ENCODE measurements around the gene CRIP2.

Gene CRIP2

DNA sequence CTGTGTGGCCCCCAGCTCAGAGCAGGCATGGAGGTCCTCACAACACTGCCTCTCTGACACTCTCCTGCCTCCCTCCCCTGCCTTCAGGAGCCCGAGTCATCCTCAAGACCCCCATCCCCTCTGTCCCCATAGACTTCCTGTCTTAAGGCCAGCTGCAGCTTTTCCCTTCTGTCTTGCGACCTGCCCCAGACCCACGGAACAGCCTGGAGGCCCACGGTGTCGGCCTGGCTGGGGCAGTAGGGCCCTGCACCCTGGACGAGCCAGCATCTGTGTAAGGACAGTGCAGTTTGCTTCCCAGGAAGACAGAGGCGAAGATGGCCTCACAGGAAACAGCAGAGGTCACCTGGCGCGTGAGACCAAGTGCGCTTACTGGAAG is 26.1 kb downstream of the CRIP2 start:
- DNase-seq, result no peak

GRCh38 chr14:105501504-105502291 is 27.1 kb downstream of the CRIP2 start:
- no peak for DNase-seq

GRCh38 chr14:105502446-105503295 is 28.1 kb downstream of the CRIP2 start:
- no peak for DNase-seq

DNA sequence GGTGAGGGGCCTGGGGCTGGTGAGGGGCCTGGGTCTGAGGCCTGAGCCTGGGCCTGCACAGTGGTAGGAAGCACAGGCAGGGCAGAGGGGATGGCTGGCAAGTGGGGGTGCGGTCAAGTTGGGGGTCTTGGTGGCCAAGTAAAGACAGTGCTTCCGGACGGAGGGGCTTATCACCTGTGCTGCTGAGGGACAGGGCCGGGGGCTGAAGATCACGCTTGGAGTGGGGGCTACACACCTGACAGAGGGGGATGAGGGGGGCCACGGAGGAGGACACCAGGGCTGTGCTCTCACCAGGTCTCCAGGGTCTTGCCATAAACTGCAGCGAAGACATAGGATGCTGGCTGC is 28.6 kb downstream of the CRIP2 start:
- no peak for DNase-seq

- no peak for DNase-seq
Measured at GRCh38 chr14:105503935-105504692, 29.5 kb downstream of the CRIP2 start.

- DNase-seq, result no peak
Measured at GRCh38 chr14:105505101-105505500, 30.5 kb downstream of the CRIP2 start.

GRCh38 chr14:105507247-105507646 is 32.6 kb downstream of the CRIP2 start:
- DNase-seq, result no peak

DNA sequence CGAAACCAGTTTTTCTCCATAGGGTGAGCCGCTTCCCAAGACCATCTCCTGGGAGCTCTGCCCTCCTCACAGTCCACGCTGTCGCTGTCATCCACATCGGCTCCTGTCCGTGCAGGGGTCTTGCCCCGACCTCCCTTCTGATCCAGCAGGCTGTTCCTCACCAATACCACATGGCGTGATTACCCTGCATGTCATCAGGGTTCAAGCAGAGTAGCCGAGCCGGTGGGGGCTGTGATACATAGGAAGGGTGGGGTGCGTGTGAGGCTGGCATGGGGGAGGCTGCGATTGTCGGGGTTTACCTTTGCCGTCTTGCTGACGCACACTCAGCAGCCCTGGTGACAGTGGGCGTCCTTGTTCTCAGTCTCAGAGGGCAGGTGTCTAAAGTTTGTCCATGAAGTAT is 33.4 kb downstream of the CRIP2 start:
- DNase-seq, result no peak

GRCh38 chr14:105508601-105509000 is 34.0 kb downstream of the CRIP2 start:
- no peak for DNase-seq

GRCh38 chr14:105517096-105517495 is 42.5 kb downstream of the CRIP2 start:
- no peak for DNase-seq

GRCh38 chr14:105519946-105520698 is 45.5 kb downstream of the CRIP2 start:
- DNase-seq, result no peak

DNA sequence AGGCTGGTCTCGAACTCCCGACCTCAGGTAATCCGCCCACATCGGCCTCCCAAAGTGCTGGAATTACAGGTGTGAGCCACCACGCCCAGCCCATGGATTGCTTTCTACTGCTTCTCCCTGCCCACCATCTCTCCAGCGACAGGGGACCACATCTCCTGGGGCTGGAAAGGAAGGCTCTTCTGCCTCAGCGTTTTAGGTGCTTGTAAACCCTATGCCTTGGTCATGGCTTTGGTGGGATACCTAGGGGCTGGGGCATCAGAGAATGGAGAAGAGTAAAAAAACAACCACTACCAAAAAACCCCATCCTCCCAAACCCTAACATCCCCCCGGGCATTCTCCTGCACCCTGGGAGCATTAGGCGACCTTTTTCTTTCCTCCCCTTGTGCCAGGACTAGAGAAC is 50.7 kb downstream of the CRIP2 start:
- no peak for DNase-seq

- no peak for DNase-seq
Measured at GRCh38 chr14:105525861-105526775, 51.5 kb downstream of the CRIP2 start, which contains the start of gene TMEM121. Gene TMEM121, plus strand, starts transcription at chr14:105526583. Its CDS starts 2,252 bp downstream, at chr14:105528835.

DNA sequence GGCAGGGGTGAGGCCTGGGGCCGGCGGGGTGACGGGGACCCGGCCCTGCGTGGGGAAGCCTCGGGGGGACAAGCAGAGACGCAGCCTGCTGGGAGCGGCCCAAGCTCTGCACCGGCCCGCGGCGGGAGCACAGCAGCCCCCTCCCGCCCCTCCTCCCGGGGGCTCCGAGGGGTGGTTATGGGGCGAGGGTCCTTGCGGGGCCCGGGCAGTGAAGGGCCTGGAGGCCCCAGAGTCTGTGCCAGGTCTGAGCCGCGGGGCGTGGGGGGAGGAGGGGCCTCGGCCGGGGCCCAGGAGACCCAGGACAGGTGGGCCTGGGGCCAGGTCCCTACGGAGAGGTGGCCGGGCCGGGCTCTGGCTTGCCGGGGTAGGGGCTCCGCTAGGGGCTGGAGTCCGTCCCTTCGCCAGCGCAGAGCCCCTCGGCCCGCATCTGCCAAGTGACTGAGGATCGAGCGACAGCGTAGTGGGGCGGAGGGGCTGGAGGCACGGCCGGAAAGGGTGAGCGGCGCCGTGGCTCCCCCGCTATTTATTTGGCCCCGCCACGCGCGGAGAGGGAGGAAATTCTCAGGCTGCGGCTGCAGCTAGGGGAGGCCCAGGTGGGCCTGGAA is 52.3 kb downstream of the CRIP2 start:
- DNase-seq, result no peak

DNA sequence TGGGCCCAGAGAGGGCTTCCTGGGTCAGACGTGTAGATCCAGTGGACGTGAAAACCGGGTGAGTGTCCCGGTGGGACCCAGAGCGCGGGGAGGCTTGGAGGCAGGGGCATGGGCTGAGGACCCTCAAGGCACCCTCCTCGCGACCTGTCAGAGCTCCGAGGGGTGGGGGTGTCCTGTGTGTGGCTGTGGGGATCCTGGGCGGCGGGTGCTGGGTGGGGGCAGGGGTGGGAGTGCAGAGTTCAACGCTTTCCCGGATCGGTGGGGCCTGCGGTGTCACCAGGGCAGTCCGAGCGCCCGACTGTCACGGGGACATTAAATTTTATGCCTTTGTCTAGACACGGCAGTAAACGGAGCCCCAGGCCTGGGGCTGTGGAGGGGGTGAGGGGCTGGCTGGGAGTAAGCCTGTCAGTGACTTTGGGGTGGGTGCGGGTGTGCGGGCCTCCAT is 52.8 kb downstream of the CRIP2 start:
- no peak for DNase-seq

- no peak for DNase-seq
Measured at GRCh38 chr14:105527826-105528585, 53.4 kb downstream of the CRIP2 start.

- DNase-seq, result no peak
Measured at GRCh38 chr14:105528586-105529318, 54.1 kb downstream of the CRIP2 start.

- no peak for DNase-seq
Measured at GRCh38 chr14:105529319-105529568, 54.6 kb downstream of the CRIP2 start.
